ENCODE data around the gene DCN.

Gene DCN

GRCh38 chr12:91133871-91134270 lies 48.7 kb downstream of the DCN start:
- DNase-seq (no peak), ATAC-seq (no peak)

- no peak for DNase-seq
Observed at GRCh38 chr12:91129662-91130362, 52.8 kb downstream of the DCN start.

GRCh38 chr12:91127751-91128150 lies 54.9 kb downstream of the DCN start:
- DNase-seq: no peak
- ATAC-seq: no peak

More at GRCh38 chr12:91129662-91130362, 52.8 kb downstream of the DCN start:
- no peak for ATAC-seq

- no peak for DNase-seq
- no peak for ATAC-seq
Observed at GRCh38 chr12:91127306-91127705, 55.3 kb downstream of the DCN start.

GRCh38 chr12:91126516-91126915 lies 56.1 kb downstream of the DCN start:
- DNase-seq: no peak
- ATAC-seq: no peak

- ATAC-seq (no peak), DNase-seq (no peak)
Observed at GRCh38 chr12:91123236-91123916, 59.2 kb downstream of the DCN start.

- DNase-seq (no peak), ATAC-seq (no peak)
Observed at GRCh38 chr12:91120781-91121180, 61.8 kb downstream of the DCN start.

- ATAC-seq (no peak), DNase-seq (no peak)
Observed at GRCh38 chr12:91119089-91119488, 63.5 kb downstream of the DCN start.

- DNase-seq (no peak), ATAC-seq (no peak)
Observed at GRCh38 chr12:91113621-91114020, 69.0 kb downstream of the DCN start.

- ATAC-seq (no peak), DNase-seq (no peak)
Observed at GRCh38 chr12:91111366-91112325, 71.0 kb downstream of the DCN start, which contains the start of gene LUM. Gene LUM (minus strand): TSS chr12:91111494. CDS start chr12:91108979, 2,515 bp downstream.

- ATAC-seq: no peak
- DNase-seq: no peak
Observed at GRCh38 chr12:91110311-91110924, 72.2 kb downstream of the DCN start.

GRCh38 chr12:91109581-91110310 lies 72.9 kb downstream of the DCN start:
- ATAC-seq (no peak), DNase-seq (no peak)

GRCh38 chr12:91109148-91109564 lies 73.5 kb downstream of the DCN start:
- DNase-seq (peak; percentile 65), ATAC-seq (peak; percentile 49)

- DNase-seq: no peak
- ATAC-seq: no peak
Observed at GRCh38 chr12:91108196-91108755, 74.3 kb downstream of the DCN start.

GRCh38 chr12:91106283-91106682 lies 76.3 kb downstream of the DCN start:
- ATAC-seq: no peak

GRCh38 chr12:91105807-91106206 lies 76.8 kb downstream of the DCN start:
- ATAC-seq (no peak), DNase-seq (no peak)

More at GRCh38 chr12:91106283-91106682, 76.3 kb downstream of the DCN start:
- no peak for DNase-seq

- DNase-seq (no peak), ATAC-seq (no peak)
Observed at GRCh38 chr12:91104812-91105466, 77.7 kb downstream of the DCN start.

- no peak for DNase-seq
Observed at GRCh38 chr12:91103624-91104023, 79.0 kb downstream of the DCN start.

GRCh38 chr12:91103101-91103500 lies 79.5 kb downstream of the DCN start:
- ATAC-seq (no peak), DNase-seq (no peak)

More at GRCh38 chr12:91103624-91104023, 79.0 kb downstream of the DCN start:
- ATAC-seq: no peak

GRCh38 chr12:91100906-91101305 lies 81.7 kb downstream of the DCN start:
- DNase-seq (no peak), ATAC-seq (no peak)

Data from stimulated activated naive CD8-positive, alpha-beta T cell treated with anti-CD3 and anti-CD28 coated beads, Interleukin-15, Interleukin-2, amounts not matched to agents 100 U/mL and 50 U/mL, for 24 hours (primary cell).